GM13976 (cell line): ENCODE data around the gene KLF16.
"Not testable (repeated sequence)": the region's sequence is repeated elsewhere in the genome, so short reads cannot be mapped to it uniquely, and the experiment has no call there.

Experiments used
- DNase-seq: peaks from one replicate; pipeline ENCODE4 v3.0.0; 2012; ENCODE audit warnings: low spot score
- in situ Hi-C: fragments of 300-500 bp; cut with MboI; formaldehyde crosslinking; loops from one replicate; pipeline ENCODE4 v1.12.0; 2022; ENCODE audit warnings: low sequenced_read_pairs, mixed read lengths, inconsistent platforms; ENCODE audit not compliant: unreplicated experiment
- TF ChIP-seq, protein P1 (sequence below): IDR thresholded peaks from 2 replicates; pipeline ENCODE4 v1.5.1; 2012; ENCODE audit warnings: borderline replicate concordance, mild to moderate bottlenecking; ENCODE audit not compliant: insufficient read depth; ENCODE audit errors: extremely low read depth, missing control alignments, control extremely low read depth

Gene KLF16

DNA sequence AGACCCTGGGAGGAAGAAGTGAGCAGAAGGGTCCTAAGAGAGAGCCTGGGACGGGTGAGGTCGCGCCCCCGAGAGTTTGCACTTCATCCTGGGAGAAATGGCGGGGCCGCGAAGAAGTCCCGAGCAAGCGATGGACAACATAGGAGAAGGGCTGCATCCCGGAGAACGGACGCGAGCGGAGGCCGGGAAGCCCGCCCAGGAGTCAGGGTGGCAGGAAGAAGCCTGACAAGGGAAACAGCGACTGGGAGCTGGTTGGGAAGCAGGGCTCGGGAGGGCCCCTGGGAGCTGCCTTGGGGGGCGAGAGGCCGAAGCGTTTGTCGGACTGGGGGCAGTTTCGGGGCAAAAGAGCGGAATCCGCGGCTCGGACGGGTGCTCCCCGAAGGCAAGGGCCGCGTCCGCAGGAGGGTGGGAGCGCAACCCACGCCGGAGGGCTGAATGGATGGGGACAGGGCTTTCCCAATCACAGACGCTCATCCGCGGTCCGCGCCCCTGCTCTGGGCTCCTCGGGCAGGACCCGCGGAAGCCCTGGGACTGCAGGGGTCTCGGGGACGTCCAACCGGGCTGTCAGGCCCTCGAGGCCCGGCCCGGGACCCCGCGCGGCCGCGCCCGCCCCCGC is 21.4 kb upstream of the KLF16 start:
- in situ Hi-C loops = no loop called here
- DNase-seq = no peak
- TF ChIP-seq, protein P1, sequence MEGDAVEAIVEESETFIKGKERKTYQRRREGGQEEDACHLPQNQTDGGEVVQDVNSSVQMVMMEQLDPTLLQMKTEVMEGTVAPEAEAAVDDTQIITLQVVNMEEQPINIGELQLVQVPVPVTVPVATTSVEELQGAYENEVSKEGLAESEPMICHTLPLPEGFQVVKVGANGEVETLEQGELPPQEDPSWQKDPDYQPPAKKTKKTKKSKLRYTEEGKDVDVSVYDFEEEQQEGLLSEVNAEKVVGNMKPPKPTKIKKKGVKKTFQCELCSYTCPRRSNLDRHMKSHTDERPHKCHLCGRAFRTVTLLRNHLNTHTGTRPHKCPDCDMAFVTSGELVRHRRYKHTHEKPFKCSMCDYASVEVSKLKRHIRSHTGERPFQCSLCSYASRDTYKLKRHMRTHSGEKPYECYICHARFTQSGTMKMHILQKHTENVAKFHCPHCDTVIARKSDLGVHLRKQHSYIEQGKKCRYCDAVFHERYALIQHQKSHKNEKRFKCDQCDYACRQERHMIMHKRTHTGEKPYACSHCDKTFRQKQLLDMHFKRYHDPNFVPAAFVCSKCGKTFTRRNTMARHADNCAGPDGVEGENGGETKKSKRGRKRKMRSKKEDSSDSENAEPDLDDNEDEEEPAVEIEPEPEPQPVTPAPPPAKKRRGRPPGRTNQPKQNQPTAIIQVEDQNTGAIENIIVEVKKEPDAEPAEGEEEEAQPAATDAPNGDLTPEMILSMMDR = no peak

DNA sequence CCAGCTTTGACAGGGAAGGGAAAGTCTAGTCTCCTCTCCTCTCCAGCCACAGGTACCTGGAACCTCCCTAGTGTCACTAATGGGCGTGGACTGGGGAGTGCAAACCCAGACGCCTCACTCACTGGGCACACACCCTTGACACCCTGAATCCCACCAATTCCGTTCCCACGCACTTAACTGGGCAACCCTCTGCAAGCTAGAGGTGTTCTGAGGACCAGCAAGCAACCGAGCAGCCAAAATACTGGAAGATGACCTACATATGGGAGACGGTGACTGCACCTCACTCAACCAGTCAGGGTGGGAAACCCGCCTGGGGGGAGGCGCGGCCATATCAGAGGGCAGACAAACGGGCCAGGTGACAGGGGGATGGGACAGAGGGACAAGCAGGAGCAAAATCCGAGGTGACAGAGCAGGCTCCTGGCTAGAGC is 20.9 kb upstream of the KLF16 start:
- TF ChIP-seq, protein P1 = no peak
- DNase-seq = no peak
- in situ Hi-C loops = no loop called here

DNA sequence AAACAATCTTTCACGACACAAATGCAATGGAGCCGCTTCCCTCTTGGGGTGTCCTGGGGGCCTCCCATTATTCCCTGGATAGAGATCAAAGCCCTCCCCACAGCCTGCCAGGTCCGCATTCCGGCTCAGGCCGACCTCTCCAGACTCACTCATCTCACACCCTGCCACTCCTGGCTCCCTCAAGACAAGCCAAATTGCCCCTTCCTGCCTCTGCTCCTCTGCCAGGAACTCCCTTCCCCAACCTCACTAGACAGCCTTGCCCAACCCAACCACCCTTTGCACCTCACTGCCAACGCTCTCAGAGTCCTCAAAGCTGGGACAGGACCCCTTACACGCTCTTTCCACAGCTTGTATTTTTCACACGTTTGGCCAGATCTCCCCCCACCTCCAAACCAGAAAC is 20.4 kb upstream of the KLF16 start:
- no peak for DNase-seq
- TF ChIP-seq, protein P1 = no peak
- in situ Hi-C loops = no loop called here

DNA sequence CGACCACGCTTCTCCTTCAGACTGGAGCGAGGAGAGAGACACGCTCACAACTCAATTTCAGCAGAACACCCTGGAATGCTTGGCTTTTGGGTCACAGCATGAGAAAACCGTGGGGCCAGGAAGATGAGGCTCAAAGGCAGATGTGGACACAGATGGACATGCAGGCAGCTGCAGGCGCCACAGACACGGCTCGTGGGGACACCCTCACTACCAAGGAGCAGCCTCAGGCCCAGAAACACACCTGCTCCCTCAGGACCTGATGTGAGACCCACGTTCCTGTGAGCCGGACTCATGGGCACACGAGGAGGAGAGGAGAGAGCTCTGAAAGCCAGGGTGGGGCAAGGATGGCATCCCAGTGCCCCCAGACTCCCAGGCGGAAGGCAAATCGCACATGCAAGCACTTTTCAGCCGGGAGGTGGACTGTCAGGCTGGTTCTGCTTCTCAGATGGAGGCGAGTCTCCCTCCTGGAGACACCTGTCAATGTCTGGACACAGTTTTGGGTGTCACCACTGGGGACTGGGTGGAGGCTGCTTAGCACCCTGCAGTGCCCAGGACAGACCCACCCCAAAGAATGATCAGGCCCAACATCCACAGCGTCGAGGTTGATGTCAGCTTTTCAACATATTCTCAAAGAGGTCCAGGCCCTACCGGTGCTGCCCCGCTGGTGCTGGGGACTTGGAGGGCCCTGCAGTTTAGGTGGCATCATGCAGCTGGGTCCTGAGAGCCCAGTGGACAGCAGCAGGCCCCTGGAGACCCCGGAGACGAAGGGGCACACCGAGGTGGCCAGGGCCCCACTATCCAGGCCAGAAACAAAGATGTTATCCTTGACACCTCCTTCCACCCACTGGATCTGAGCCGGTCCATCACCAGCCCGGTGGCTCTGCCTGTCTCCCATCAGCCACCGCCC is 19.7 kb upstream of the KLF16 start:
- in situ Hi-C loops = no loop called here
- TF ChIP-seq, protein P1 = no peak

DNA sequence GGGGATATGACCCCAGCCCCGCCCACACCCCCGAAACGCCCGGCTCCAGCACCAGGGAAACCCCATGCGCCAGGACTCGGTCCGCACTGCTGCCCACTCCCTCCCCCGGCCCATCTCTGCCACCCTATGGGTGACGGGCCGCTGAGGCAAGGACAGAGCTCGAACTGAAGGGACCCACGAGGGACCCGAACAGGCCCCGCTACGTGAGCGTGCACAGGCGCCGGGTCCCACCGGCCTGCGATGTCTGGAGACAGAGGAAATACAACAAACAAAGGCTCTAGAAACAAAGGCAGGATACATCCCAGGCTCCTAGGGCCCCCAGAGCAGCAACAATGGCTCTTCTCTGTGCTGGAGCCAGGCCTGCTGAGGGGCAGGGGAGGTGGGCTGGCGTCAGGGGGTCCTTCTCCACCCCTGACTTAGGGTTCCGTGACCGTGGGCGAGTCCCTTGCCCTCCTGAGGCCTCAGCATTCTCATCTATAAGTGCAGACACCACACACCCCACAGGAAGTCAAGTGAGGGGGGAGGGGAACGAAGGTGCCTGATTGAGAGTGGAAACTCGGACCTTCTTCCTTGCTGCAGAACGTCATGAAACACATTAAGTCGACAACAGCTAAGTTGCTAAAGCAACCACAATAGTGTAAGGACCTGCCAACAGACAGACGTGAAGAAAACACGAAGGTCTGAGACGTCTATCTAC is 18.9 kb upstream of the KLF16 start:
- TF ChIP-seq, protein P1 = no peak
- no peak for DNase-seq
- in situ Hi-C loops = no loop called here

More for the DNA sequence above, 19.7 kb upstream of the KLF16 start:
- no peak for DNase-seq

DNA sequence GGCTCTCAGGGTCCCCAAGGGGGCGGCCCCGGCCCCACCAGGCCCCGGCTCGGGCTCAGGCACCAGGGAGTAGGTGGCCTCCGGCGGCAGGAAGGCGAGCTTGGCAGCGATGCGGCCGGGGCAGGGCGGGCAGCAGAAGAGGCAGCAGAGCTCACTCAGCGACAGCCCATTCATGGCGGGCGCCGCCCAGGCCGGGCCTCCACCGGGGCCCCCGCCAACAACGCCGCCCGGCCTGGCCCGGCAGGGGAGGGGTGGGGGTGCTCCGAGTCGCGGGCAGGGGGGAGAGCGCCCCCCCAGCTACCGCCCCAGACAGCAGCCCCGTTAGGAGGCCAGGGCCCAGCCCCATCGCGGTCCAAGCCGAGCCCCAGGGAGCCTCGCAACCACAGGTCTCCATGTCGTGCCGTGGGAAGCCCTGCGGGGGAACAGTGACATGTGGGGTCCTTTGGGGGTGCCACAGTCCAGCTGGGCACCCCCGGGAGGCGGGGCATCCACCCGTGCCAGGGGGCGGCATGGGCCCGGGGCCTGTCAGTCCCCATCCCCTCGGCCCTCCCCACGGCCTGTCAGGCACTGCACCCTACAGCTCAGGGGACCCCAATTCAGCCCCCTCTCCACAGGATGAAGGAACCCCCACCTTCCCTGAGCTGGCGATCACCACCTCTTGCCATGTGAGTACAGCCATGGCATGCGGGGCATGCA is 18.2 kb upstream of the KLF16 start:
- in situ Hi-C loops, DNase-seq: not testable (repeated sequence)
